Stimulated activated CD4-positive, alpha-beta T cell treated with anti-CD3 and anti-CD28 coated beads, Interleukin-2, amount 100 ng/mL, for 4 hours (primary cell): Measurements from ENCODE around the gene KHDC4.

Source experiments
- DNase-seq: peaks from one replicate; pipeline ENCODE4 v3.0.0-alpha.2; 2020; ENCODE audit warnings: low read depth

KHDC4 gene

DNA sequence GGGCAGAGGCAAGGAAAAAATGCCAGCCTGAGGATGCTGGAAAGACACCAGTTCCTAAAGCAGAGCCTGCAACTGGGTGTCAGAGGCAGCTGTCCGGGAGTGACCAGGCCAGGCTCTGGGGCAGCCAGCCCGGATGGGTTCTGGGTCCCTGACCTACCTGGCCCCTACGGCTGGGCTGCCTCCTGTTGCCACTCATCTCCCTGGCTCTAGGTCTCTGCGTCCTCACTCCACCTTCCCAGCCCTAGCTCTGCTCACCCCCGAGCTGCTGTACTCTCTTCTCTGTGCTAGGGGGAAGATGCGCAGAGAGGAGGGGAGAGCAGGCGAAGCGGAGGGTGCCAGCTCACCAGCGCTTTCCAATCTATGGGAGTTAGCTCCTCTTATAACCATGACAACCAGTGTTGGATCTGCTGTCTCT is 35.2 kb upstream of the KHDC4 start:
- no peak for DNase-seq

DNA sequence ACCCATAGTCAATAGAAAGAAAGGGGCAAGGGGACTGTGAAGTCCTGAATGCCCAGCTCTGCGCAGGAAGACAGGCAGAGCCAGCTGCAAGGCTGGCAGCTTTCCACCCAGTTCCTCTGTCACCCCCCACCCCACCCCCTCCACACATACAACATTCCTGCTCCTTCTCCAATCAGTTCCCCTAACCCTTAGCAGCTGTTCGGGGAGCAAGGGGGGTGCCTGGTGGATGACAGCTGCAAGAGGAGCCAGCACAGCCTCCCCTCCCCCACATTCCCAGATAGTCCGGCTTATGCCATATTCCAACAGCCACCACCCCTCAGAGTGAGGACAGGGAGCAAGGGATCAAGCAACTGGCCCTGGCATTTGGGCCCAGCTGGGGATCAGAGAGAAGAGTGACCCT is 34.5 kb upstream of the KHDC4 start:
- no peak for DNase-seq

DNA sequence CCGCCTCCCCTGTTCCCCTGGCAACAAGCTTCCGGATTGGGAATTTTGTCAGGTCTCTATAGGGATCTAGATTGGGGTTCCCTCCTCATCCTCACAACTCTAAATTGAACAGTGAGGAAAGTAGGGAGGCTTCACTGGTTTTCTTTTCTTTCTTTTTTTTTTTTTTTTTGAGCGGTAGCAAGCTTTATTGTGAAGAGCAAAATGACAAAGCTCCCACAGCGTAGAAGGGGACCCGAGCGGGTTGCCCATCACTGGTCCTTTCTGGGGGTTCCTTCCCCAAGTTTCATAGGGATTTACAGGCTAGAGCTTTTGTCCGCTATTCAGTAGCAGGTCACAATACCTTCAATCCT is 33.8 kb upstream of the KHDC4 start:
- no peak for DNase-seq

DNA sequence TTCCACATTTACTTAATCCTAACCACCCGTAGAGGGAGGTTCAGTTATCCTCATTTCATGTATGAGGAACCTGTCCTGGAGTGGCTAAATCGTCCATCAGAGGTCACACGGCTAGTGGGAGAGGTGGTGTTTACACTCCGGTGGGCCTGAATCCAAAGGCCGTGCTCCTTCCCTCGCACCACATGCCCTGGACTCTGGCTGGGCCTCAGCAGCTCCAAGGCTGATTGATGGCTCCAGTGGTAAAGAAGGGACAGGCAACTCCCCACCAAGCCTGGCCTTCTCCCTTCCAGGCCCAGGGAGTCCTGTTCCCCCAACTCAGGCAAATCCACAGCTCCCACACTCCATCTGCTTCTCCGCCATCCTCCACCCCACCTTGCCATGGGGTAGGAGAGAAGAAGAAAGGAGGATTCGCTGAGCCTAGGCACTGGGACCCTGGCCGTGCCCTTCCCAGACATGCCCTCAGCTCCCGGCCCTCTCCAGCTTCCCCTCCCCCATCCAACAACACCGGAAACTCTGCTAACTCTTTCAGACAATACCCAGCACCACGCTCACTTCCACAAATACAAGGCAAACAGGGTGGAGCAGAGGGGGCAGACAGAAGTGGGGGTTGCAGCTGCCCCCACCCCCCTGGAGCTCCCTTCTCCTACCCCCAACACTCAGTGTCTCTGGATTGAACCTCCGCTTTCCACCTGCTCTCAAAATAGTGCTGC is 33.3 kb upstream of the KHDC4 start:
- no peak for DNase-seq

DNA sequence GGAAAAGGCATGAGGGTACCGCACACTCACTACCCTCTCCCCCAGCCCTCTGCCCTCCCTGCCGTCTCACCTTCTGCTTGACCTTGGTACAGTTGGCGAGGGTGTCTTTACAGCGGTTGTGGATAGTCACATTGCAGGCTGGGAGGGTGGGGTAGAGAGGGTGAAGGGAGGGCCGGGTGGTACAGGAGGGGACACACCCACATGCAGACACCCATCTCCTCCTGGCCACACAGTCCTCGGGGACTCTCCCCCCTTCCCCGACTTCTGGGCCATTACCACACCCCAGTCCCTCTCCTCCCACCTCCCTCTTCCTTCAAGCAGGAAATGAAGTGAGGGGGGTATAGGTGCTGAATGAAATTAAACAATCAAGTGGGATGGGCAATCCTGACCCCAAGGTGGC is 32.5 kb upstream of the KHDC4 start:
- no peak for DNase-seq

DNA sequence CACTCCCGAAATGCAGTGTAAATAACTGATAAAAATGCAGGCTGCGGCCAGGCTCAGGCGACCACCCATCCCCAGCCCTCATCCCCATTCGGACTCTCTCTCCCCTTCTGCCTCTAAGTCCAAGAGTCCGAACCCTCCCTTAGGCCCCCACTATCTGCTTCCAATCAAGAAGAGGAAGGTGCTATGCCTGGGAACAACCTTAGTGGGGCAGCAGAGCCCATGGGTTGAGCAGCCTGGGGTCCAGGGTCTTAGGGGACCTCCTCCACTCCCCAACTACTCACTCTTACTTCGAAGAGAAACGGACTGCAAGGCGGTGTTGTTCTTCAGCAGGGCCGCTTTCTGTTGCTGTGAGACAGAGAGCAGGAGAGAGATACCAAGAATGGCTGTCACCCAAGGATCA is 31.9 kb upstream of the KHDC4 start:
- no peak for DNase-seq

DNA sequence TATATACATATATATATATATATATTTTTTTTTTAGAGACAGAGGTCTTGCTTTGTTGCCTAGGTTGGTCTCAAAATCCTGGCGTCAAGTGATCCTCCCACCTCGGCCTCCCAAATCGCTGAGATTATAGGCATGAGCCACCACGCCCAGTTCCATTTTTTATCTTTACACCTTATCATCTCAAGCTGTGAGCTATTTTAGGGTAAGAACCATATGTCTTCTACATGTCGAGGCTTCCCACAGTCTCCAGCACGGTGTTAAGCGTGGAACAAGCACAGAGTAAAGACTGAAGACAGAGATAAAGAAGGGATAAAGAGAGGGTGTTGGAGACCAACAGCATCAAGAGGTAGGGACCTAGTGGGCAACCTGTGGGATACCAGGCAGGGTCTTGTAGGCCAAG is 30.0 kb upstream of the KHDC4 start:
- DNase-seq: no peak

DNA sequence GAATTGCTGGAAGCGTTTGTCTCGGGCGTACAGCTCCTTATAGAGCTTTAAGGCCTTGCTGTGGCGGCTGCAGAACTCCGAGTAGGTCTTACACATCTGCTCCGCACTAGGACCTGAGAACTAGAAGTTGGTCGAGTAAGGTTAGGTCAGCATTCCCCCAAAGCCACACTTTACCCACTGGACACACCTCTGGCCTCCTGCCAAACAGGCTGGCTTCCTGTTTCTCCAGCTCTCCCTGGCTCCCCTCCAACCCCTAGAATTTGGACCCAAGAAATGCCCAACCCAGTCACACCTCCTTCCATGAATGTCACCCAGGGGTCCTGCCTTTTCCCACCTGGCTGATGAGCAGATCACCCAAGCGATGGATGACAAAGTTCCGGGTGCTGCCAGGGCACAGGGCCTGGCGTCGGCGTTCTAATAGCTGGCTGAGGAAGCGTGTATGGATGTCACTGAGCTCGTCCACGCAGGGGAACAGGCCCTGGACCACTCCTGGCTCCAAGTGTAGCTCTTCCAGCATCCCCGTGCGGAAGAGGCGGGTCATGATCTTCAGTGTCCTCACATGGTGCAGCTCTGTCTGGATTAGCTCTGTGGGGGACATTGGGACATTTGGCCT is 28.5 kb upstream of the KHDC4 start:
- DNase-seq: no peak

DNA sequence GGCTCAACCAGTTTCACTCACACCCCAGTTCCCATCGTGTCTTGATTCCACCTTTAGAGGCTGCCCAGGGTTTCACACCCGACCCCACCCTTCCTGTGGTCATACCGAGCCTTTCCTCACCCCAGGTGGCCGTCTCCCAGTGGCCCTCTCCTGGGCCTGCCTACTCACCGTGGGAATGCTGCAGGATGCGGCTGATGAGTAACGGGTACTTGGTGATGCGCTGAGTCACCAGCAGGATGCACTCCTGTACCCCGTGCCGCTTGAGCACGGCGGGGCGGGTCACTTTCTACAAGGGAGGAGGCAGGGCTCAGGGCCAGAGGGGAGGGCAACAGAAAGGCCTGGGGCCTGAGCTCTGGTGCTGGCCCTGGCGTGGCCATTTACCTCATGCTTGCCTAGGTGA is 27.7 kb upstream of the KHDC4 start:
- DNase-seq: no peak

DNA sequence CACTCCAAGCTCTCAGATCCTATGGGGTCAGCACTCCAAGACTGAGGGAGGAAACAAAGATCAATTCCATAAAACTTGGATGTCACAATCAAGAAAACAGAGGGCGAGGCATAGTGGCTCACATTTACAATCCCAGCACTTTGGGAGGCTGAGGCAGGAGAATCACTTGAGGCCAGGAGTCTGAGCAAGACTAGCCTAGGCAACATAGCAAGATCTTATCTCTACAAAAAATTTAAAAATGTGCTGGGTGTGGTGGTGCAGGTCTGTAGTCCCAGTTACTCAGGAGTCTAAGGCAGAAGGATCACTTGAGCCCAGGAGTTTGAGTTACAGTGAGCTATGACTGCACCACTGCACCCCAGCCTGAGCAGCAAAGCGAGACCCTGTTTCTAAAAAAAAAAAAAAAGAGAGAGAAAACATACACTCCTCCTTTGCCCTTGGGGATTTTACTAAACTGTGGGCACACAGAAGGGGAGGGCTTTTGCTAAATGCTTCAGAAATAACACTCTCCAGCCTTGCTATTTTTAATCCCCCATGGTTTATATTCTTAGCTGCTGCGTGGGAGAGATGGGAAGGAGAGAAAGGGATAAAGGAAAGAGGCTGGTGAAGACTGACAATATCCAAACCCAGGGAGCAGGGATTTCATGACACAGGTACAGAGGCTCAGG is 26.0 kb upstream of the KHDC4 start:
- no peak for DNase-seq

DNA sequence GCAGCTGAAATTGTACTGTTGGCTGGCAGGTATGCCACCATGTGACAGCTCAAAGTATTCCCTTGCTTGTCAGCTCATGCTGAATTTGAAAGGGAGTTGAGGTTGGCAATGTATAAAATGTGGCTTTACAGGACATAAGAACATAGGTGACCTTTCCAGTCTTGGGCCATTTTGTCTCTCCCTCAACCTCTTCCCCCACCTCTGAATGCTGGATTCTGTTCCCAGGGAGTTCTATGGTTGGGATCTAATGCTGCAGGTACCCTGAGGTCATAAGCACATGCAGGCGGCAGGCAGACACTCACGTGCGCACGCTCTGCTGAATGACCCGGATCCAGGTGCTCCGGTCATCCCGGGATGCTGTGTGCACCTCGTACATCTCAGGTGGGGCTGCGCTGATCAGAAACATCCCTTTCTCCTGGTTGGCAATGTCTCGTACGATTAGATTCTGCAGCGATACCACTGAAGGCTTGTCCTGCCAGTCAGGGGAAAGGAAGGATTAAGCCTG is 23.2 kb upstream of the KHDC4 start:
- no peak for DNase-seq

DNA sequence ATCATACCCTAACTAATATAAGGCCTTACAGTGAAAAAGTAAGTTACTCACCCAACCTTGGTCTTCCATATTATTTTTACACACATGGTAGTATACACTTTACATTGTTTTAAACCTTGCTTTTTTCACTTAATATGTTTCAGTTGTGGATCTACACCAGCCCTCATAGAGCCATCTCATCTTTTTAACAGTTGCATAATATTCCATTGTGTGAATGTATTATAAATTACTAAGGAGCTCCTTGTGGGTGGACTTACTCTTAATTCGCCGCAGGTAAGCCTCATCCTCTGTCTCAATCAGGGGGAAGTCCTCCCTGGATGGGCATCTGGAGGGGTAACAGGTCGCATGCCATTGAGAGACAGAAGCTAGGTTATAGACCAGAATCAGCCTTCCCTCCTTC is 20.4 kb upstream of the KHDC4 start:
- no peak for DNase-seq

DNA sequence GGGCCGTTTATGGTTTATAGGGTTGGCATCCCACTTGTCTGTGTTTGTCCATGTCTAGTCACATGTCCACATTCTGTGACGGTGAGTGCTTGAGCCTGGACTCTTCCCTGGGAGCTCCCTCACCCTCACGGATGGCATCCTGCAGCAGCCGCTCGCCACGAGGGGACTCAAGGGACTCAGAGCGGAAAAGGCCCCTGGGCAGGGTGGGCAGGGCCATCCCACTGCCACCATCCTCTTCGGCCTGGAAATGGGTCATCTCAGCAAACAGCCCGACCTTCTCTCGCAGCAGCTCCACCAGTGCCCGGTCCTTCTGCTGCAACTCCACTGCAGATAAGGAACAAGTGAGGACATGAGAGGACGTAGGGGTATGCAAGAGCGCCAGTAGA is 18.3 kb upstream of the KHDC4 start:
- DNase-seq: no peak

DNA sequence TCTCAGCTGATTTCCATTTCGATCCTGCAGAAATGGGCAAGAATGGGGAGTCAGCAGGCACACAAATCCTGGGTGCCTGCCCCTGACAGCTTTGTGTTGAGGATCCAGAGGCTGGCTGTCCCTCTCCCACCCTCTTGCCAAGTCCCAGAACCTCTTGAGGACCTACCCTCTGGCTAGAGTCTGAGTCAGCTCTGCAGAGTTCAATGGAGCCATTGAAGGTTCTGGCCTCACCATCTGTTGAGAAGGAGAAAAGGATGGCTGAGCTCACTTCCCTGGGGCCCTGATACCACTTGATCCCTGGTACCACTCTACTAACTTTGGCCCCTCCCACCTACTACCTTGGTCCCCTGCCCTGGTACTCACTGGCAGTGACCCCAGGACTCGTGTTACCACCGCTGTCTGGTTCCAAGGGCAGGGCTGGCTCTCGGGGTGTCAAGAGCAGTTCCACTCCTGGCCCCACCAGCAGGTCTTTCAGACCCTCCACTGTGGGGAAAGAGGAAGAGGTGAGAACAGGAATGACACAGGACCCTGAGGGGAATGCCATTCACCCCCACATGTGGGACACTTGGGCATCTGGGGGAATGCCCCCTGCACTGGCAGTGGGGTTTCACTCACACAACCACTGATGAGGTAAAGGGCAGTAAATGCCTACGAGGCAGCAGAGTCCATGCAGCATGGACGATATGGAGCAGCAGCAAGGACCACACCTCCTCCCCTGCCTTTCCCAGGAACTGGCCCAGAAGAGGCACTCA is 17.7 kb upstream of the KHDC4 start:
- no peak for DNase-seq

DNA sequence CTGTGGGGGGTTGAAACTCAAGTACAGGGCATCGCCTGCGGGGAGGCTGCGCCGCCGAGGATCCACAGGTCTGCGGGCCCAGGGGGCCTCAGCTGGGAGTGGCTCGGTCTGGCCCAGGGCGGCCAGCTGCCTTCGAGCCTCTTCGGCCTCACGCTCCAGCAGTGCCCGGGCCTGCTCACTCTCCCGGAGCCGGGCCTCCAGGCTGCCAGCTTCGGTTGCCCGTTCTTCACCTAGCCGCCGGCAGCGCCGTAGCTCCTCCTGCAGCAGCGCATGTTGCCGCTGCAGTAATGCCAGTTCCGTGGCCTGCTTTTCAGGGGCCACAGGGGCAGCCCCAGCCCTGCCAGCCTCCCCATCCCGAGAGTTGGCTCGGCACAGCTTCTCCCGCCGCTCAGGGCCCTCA is 16.6 kb upstream of the KHDC4 start:
- no peak for DNase-seq

DNA sequence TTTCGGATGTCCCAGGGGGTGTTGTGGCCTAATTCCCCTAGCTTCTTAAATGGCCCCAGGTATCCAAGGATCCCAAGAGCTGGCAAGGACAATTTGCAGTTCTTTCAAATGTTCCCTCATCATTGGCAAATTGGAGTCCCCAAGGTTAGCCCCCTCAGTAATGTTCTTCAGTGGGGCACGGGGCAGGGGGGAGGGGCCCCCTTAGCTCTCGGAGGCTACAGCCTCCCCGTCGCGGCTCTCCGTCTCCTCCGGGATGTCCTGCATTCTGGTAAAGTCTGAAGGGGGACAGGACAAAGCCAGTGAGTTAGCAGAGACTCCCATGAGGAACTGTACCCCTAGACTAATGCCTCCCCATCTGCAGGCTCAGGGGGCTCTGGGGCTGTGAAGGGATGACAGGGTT is 13.5 kb upstream of the KHDC4 start:
- no peak for DNase-seq

DNA sequence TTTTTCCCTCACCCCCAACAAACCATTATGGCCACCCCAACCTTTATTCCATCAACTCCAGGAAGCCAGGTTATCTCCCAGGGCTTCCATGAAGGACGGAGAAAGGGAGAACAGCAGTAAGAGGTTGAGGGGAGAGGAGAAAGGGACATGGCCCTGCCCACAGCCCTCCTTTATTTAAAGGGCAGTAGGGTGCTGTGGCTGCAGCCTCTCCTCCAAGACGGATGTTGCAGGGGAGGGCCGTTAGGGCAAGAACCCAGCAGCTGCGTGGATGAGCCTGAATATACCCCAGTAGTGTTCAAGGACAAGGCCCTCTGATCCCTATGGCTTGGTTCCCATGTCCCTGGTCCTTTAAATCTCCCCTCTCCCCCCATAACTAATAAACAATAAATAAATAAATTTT is 13.1 kb upstream of the KHDC4 start:
- no peak for DNase-seq

DNA sequence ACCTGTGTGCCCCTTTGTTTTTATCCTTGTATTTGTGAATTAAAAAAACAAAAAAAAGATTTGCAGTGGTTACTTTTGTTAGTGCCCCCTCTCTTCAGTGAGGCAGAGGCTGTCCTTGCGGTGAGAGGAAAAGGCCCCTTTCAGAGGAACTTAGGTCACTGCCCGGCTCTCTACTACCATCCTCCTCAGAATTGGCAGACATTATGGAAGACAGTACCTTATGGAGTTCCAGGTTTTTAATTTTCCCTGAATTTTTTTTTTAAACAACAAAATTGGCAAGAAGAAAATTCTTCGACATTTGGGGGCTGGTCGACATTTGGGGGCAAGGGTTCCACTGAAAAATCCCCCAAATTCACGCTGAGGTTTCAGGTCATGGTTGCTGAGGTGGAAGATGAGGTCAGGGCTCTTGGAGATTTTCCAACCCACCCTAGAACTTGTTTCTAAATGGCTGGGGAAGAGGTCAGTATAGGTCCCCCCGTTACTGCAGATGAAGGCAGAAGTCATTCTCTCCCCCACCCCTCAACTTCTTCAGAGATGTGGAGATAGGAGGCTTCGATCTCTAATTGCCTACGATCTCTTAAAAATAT is 12.5 kb upstream of the KHDC4 start:
- DNase-seq: no peak

DNA sequence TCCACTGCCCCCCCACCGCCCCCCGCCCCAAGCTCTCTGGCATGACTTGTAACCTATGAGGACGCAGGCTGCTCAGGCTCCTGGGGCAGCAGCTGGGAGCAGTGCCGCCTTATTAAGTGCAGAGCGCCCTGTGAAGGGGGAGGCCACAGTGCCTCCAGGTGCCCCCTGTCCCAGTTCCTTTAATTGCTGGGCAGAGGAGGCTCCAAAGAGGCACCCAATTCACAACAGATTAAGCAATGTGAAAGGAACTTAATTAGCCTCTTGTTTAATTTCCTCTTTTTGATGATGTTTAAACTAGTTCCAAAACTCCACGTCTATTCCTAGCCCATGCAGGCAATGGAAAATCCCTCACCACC is 10.2 kb upstream of the KHDC4 start:
- no peak for DNase-seq

DNA sequence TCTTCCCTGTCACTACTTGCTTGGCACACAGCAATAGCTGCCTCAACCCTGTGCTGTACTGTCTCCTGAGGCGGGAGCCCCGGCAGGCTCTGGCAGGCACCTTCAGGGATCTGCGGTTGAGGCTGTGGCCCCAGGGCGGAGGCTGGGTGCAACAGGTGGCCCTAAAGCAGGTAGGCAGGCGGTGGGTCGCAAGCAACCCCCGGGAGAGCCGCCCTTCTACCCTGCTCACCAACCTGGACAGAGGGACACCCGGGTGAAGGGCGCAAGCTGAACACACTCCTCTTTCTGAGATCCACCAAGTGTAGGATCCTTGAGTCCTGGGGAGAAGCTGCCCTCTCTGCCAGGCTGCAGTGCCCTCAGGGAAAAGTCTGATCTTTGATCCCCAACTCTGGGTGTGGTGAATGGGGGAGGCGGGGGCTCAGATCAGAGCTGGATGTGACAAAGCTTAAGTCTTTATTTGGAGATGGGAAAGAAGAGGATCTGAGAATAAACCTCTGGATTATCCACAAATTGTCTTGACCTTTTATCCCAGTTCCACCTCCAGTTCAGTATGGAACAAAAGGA is 8.4 kb upstream of the KHDC4 start:
- no peak for DNase-seq

DNA sequence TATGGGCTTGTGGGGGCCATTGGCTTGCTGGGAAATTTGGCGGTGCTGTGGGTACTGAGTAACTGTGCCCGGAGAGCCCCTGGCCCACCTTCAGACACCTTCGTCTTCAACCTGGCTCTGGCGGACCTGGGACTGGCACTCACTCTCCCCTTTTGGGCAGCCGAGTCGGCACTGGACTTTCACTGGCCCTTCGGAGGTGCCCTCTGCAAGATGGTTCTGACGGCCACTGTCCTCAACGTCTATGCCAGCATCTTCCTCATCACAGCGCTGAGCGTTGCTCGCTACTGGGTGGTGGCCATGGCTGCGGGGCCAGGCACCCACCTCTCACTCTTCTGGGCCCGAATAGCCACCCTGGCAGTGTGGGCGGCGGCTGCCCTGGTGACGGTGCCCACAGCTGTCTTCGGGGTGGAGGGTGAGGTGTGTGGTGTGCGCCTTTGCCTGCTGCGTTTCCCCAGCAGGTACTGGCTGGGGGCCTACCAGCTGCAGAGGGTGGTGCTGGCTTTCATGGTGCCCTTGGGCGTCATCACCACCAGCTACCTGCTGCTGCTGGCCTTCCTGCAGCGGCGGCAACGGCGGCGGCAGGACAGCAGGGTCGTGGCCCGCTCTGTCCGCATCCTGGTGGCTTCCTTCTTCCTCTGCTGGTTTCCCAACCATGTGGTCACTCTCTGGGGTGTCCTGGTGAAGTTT is 7.8 kb upstream of the KHDC4 start:
- DNase-seq: no peak
